HG02571 (cell line): Measurements from ENCODE around the gene ALDH8A1.
"Not testable (repeated sequence)": the region's sequence is repeated elsewhere in the genome, so short reads cannot be mapped to it uniquely, and the experiment has no call there.

Experiments
- ATAC-seq: cut with Tn5 transposase; IDR thresholded peaks from one replicate; pipeline ENCODE4 v1.9.1; 2021; ENCODE audit warnings: mild to moderate bottlenecking, moderate library complexity; ENCODE audit not compliant: unreplicated experiment

ALDH8A1 gene

DNA sequence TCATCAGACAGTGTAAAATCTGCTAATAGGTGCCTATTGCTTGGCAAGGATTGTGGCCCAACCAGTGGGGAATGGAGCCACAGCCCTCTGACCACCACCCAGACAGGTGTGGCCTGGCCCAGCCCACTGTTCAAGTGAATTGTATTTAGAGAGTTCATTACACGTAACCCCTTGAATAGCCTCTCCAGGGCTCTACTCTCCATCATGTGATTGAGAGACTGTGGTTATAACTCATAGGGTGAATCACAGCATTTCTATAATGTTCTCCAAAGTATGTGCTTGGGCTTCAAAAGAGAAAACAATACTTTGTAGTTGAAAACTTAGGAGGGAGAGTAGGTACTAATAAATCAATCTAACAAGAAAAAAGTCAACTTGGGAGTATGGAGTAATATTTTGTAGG, 38.4 kb downstream of the ALDH8A1 start:
- no peak for ATAC-seq

DNA sequence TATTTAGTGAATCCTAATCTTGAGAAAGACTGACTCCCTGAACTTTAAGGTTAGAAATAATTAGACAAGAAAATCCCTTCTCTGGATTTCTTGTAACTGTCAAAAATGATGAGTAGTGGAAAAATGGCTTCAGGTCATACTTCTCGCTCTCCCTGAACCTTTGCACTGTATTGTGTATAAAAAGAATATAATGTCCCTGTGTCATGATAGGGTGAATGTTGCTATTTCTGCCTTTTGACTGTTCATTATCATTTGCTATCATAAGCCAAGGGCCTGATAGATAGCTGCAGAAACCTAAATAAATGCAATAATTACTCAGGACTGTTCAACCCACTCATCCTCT, 39.3 kb downstream of the ALDH8A1 start:
- no peak for ATAC-seq

DNA sequence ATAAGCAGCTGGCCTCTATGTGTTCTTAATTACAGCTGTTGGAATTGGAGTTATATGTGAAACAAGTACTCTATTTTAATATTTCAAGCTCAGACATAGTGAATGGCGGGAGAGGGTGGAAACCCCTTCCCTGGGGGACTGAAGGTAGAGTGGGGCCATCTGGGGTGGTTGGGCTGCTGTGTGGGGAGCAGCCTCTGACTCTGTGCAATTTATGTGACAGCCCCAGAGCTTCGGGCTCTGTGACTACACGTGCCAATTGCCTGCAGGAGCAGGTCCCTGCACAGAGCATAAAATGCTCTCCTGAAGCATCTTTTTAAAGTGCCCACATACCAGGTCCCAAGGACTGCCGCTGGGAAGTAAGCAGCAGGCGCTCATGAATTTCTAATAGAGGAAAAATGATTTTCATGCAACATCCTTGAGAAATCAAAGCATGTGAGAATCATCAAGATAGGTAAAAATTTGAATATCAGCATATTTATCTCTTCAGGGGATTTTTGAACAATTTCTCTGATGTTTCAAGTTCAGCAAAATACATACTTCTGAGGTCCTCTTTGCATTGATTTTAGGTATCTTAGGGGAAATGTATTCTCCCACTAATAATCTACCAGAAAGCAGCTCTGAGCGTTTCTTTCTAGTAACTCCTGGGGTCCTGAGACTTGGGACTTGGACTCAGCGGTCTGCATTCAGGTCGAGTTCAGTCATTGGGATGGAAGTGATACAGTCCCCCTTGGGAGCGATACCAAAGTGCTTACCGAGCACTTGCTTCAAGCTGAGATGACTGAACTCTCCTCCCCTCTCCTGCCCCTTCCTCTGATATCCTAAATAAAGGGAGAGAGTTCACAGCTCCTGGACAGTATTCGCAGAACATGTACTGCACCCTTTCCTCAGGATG, 40.0 kb downstream of the ALDH8A1 start:
- ATAC-seq, result no peak

DNA sequence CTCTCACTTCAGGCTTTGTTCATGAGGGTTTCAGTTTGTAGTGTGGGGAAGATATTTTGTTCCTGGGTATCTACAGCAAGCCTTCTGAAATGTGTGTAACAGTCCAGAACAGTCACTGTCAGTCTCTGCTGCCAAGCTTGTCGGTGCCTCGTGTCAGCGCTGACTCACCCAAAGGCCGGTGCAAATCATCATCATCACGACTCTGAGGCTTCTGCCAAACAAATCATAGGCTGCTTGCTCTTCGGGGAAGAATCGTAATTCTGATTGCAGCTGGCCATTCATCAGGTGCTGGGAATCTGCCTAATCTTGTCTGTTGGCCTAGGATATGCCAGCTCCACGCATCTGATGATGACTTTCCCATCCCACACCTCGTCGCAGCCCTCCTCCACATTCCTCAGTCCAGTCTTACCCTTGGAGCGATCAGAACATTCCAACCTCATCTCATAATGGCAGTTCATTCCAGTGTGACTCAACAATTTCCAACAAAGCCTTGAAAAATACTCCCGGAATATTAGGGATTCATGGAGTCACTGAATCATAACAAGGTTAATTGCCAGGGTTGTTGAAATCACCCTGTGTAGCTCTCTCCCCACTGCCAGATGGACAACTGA, 40.9 kb downstream of the ALDH8A1 start:
- no peak for ATAC-seq

DNA sequence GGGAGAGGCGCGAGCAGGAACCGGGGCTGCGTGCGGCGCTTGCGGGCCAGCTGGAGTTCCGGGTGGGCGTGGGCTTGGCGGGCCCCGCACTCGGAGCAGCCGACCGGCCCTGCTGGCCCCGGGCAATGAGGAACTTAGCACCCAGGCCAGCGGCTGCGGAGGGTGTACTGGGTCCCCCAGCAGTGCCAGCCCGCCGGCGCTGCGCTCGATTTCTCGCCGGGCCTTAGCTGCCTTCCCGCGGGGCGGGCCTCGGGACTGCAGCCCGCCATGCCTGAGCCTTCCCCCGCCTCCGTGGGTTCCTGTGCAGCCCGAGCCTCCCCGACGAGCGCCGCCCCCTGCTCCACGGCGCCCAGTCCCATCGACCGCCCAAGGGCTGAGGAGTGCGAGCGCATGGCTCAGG, 45.2 kb downstream of the ALDH8A1 start:
- ATAC-seq, result not testable (repeated sequence)

DNA sequence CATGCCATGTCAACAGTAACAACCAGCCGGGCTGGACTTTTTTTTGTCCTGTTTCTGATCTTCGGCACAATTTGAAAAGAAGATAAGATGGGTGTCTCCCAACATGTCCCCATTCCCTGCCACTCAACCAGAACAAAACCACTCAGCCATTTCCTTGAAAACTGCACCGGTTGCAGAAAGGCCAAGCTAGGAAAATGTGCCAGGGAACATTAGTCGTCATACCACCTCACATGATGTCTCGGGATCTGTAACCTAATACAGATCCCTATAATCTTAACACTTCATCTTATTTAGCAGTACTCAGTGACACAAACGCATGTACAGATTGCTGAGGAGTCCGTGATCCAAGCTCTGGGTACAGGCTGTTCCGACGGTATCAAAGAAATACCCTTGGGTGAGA, 46.5 kb downstream of the ALDH8A1 start:
- no peak for ATAC-seq

DNA sequence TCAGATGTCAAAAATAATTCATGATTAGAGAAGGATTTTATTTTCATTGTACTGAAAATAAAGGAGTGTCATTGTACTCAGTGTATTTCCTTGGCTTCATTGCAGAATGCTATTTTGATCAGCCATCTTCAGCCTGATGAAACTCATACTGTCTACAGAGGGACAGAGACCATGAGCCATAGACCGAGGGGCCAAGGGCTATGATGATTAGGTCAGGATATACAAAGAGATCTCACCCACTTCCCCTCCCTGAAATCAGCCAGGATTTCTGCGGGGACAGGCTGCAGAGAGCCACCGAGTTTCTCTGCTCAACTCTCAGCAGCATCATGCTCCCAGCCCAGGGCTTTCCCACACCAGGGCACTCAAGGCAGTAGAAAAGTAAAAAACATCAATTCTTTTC, 47.0 kb downstream of the ALDH8A1 start:
- ATAC-seq, result no peak

DNA sequence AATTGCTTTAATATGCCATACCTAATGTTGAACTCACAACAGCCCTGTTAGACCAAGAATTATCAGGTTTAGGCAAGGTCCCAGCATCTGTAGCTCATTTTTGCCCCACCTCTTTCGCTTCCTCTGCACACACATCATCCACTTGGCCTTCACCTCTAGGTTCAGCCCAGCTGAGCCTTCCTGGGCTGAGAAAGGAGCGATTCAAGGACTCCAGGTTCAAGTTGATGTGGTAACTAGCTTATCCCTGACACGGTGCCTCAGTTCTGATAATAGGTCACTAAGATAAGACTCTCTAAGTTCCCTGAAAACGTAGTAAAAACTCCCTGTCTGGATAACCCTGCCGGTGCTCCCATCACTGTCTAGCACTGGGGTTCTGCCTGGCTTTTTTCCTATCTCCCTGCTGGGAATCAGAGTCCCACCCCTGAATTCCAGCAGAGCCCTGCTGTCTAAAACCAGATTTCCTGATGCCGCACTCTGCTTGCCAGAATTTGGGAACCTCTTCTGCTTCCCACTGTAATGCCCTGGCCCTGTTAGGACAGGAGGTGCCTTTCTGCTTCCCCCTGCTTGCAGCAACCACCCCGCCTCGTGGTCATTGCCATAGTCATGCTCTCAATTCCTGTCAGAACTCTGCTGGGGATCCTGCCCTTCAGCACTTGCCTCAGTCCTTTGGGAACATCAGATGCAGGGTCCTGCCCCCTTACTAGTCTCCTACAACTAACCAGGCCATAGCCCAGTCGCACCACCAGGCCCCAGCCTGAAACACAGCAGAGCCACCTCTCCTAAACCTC, 47.6 kb downstream of the ALDH8A1 start:
- ATAC-seq, result no peak

DNA sequence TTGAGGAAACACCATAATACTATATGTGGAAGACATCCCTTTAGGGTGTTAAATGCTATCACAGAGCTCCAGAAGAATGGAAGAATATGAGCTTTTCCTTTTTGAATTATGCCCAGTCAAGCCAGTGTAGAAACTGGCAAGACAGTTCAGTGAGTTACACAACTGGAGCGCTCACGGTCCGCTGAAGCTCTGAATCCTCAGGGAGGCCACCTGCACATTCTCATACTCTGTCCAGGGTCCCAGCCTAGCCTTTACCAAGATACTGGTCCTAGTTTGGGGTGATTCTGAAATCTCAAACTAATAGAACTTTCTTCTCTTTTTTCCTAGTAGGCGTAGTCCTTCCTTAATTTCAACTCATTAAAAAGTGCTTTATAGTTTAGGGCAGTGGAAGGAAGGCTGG, 51.3 kb downstream of the ALDH8A1 start:
- no peak for ATAC-seq

DNA sequence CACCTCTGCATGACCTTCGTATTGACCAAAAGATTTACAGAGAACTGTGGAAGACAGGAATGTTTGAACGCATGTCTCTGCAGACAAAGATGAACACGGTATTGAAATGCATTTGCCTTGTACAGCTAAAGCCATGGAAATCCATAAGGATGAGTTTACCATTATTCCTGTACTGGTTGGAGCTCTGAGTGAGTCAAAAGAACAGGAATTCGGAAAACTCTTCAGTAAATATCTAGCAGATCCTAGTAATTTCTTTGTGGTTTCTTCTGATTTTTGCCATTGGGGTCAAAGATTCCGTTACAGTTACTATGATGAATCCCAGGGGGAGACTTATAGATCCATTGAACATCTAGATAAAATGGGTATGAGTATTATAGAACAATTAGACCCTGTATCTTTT, 51.7 kb downstream of the ALDH8A1 start:
- not testable (repeated sequence) for ATAC-seq

DNA sequence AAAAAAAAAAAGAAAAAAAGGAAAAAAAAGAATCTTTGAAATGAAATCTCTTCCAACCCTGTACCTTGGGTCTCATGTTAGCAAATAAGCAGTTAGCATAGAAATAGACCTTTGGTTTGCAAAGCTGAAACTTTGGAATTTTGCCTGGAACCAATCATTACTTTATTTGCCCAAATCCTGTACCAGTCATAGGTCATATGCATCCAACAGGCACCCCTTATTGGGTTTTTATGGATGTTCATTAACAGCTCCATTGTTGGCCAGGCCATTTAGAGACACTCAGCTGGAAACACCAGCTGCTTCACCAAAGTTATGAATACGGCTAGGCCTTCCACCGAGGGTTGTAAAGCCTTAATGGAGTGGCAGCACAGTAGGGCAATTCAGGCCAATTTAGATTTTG, 53.0 kb downstream of the ALDH8A1 start:
- no peak for ATAC-seq

DNA sequence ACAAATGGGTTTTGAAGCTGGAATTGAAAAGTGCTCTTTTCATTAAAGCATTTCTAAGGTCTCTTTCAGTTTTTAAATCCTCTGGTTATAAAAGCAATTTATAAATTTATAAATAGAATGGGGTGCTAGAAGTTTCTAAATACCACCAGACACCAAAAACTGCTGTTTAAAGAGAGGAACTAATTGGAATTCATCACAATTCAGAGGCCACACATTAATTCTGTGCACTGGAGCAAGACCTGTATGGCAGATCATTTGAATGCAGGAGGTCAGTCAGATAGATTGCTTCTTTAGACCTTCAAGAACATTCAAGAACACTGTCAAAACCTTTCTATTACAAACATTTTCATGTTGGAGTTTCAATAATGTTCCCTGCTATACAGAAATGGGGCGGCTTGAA, 55.1 kb downstream of the ALDH8A1 start:
- ATAC-seq, result no peak

DNA sequence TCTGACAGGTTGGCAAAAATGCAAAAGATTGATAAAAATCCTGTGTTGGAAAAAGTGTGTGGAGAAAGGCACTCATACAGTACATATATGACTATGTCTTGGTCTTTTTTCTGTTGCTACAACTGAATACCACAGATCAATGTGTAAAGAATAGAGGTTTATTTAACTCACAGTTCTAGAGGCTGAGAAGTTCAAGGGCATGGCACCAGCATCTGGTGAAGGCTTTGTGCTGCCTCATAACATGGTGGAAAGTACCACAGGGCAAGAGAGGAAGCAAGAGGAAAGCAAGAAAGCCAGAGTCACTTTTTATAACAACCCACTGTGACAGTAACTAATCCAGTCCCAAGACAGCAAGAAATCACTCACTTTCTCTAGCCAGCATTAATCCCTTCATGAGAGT, 57.5 kb downstream of the ALDH8A1 start:
- ATAC-seq, result no peak

DNA sequence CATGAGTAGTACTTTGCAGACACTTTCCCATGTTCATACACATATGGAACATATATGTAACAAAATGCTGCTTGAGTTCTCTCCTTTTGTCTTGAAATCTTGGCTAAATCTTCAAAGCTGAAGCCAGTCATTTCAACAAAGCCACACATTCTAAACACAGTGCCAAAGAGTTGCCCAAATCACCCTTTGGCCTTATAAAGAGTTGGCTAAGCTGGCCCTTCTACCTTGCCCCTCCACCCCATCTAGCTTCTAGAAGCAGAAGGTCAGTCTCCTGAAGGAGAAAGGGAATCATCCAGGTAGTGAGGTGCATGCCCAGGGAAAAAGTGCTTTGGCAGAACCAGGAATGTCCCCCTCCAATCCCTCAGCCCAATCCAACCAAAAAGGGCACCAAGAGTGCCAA, 58.3 kb downstream of the ALDH8A1 start:
- ATAC-seq, result no peak

DNA sequence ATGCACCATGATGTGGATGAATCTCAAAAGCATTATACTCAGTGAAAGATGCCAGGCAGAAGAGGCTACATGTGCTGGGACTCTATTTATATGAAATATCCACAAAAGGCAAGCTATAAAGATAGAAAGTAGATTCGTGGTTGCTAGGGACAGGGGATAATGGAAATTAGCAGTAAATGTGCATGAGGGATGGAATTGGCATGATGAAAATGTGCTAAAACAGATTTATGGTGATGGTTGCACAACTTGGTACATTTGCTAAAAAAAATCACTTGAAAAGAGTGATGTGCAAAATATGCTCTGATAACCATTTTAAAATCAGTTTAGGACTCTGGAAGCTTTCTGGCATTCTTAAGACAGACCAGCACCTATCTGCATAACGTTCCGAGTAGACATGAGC, 61.6 kb downstream of the ALDH8A1 start:
- ATAC-seq, result no peak

DNA sequence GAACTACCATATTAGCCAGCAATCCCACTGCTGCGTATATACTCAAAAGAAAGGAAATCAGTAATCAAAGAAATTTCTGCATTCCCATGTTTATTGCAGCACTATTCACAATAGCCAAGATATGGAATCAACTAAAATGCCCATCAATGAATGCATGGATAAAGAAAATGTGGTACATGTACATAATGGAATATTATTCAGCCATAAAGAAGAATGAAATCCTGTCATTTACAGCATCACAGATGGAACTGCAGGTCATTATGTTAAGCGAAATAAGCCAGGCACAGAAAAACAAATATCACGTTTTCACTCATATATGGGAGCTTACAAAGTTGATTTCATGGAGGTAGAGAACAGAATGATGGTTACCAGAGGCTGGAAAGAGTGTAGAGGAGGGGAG, 65.1 kb downstream of the ALDH8A1 start:
- ATAC-seq, result no peak

DNA sequence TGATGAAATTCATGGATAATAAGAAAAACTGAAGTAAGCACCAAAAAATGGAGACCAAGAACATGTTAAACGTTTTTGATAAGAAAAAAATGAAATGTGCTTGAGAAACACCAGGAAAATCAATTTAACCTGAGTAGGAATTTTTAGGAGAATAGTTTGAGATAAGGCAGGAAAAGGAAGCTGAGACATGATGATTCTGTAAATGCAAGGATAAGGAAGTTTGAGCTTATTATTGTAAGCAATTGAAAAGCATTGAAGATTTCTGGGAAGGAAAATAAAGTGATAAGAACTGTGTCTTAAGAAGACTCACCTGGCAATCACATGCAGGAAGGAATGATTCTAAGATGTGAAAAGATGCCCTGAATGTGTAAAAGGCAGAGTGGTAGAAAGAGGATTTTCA, 66.6 kb downstream of the ALDH8A1 start:
- no peak for ATAC-seq

DNA sequence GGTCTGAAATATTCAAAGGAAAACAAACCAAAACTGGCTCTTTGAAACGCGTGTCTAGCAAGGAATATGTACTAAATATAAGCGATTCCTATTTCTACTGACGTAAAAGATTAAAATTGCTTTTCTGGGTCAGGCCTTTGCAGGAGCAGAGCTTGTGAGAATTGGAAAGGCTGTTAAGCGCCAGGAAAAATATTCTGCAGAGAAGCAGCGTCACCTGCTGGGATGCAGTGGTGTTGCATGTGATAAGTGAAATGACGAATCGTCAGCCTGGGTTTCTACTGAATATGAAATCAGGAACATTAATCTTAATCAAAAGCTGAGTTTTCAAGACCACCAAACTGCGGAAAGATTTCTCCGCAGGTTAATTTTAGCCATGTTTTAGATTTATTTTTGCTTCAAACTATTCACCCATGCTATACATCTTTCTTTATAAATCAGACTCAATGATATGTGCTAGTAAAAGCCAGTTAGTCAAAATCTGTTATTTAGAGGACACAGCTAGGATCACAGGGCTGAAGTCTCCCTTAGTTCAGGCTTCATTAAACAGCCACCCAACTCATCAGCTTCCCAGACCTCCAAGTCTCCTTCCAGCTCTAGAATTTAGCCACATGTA, 67.4 kb downstream of the ALDH8A1 start:
- peak; percentile 68 for ATAC-seq

DNA sequence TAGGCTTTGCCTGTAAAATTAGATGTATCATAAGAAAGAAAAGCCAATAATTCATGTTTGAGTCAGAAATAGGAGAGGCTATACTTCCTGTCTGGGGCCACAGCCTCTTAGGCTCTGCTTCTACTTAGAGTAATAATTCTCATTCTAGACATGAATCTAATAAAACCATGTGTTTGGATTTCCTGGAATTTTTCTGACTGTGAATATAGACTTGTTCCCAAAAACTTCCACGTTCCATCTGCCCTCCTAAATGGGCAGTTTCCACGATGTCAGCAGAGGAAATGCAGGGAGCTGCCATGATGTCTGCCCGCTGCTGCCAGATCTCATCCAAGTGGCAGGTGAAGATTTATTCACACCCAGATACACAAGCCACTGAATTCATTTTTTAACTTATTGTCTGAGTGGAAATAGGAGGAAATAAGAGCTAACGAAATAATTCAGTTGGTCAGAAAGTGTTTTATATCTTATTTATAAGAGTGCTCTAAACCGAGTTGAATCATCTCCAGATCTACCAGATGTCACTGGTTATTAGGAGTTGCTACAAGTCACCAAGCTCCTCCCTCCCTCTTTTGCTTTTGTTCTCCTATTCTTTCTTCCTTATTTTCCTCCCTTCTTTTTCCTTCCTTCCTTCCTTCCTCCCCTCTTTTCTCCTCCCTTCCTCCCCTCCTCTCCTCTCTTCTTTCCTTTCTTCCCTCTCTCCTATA, 69.3 kb downstream of the ALDH8A1 start:
- ATAC-seq, result no peak

DNA sequence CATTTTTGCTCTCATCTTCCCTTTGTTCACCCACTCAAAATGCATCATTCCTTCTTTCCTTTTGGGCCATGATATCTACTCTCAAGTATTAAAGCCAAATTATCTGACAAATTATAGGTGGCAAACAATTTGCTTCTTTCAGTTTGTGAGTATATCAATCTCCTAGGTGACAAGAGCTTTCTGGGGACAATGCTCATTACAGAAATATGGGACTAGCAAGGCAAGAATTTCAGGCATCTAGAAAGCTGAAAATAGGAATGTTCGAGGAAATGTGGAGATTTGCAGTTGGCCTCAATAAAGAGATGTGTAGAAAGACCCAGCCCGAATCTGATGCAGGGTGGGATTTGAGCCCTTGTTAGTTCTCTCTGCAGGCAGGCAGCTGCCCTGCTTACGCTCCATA, 71.8 kb downstream of the ALDH8A1 start:
- ATAC-seq, result no peak

DNA sequence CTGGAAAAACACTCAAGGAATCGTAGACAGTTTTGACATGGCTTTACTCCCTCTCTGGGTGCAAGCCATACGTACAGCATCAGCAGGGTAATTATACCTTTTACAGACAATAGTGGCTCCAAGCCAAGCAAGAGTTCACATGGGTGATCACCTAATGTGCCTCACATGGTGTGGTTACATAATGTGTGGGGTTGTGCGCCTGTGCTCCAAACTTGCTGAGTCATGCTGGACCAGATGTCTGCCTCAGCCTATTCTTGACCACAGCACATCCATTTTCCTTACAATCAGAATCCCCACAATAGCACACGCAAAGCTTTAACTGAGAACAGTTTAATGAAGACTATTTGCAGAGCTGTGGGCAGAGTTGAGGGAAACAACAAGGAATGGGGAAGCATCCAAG, 74.5 kb downstream of the ALDH8A1 start:
- no peak for ATAC-seq
